Right lung (tissue), 5 donors: ENCODE data around the gene TSPAN18. TPM values are rescaled to one million over a fixed set of nuclear protein-coding genes. Genes with fewer than 3 reads are reported as not detected.

Experiments
- DNase-seq, 2 donors: peaks; one replicate each; pipeline ENCODE4 v3.0.0-alpha.2; 2013
- polyA plus RNA-seq, 5 donors: library from polyadenylated mRNA; unstranded; fragments of 120-200 nt; gene quantifications; one replicate each; pipeline versions ENCODE4 v1.2.1 to v1.2.3, GENCODE V29; 2013; ENCODE audit warnings: inconsistent platforms in 1 of 5, low replicate concordance in 1 of 5; ENCODE audit not compliant: insufficient read length in 5 of 5, insufficient read depth in 1 of 5

The TSPAN18 gene
- polyA plus RNA-seq, 5 donors: 48.9 to 74.5 (median 64.7) TPM

- no peak for DNase-seq
Observed at GRCh38 chr11:44817207-44817949, 90.6 kb downstream of the TSPAN18 start.

GRCh38 chr11:44818110-44818509 is 91.3 kb downstream of the TSPAN18 start:
- DNase-seq: no peak

- DNase-seq: no peak
Observed at GRCh38 chr11:44819346-44819745, 92.6 kb downstream of the TSPAN18 start.

GRCh38 chr11:44822369-44822768 is 95.6 kb downstream of the TSPAN18 start:
- no peak for DNase-seq

GRCh38 chr11:44823006-44823405 is 96.2 kb downstream of the TSPAN18 start:
- no peak for DNase-seq

GRCh38 chr11:44823868-44824267 is 97.1 kb downstream of the TSPAN18 start:
- DNase-seq: no peak

GRCh38 chr11:44824300-44824704 is 97.5 kb downstream of the TSPAN18 start:
- no peak for DNase-seq

- no peak for DNase-seq
Observed at GRCh38 chr11:44825058-44825785, 98.5 kb downstream of the TSPAN18 start.

- DNase-seq: no peak
Observed at GRCh38 chr11:44826922-44827643, 100.3 kb downstream of the TSPAN18 start.

GRCh38 chr11:44828296-44828695 is 101.5 kb downstream of the TSPAN18 start:
- no peak for DNase-seq

- DNase-seq: no peak
Observed at GRCh38 chr11:44829838-44830237, 103.1 kb downstream of the TSPAN18 start.

GRCh38 chr11:44831605-44832394 is 105.0 kb downstream of the TSPAN18 start:
- DNase-seq: no peak

GRCh38 chr11:44832452-44832851 is 105.7 kb downstream of the TSPAN18 start:
- DNase-seq: no peak

GRCh38 chr11:44833221-44833876 is 106.6 kb downstream of the TSPAN18 start:
- DNase-seq: no peak

- DNase-seq: no peak
Observed at GRCh38 chr11:44833877-44834452, 107.2 kb downstream of the TSPAN18 start.

GRCh38 chr11:44834846-44835245 is 108.1 kb downstream of the TSPAN18 start:
- no peak for DNase-seq

- DNase-seq: no peak
Observed at GRCh38 chr11:44835296-44835695, 108.5 kb downstream of the TSPAN18 start.

- no peak for DNase-seq
Observed at GRCh38 chr11:44835938-44836337, 109.2 kb downstream of the TSPAN18 start.

- DNase-seq: no peak
Observed at GRCh38 chr11:44837661-44838060, 110.9 kb downstream of the TSPAN18 start.

GRCh38 chr11:44839458-44840084 is 112.8 kb downstream of the TSPAN18 start:
- DNase-seq: no peak
